IMR-90 (cell line): Measurements from ENCODE around the gene PLCG1. TPM values are rescaled to one million over a fixed set of nuclear protein-coding genes. Genes with fewer than 3 reads are reported as not detected.

Source experiments
- ATAC-seq: fragments of 200-7000 bp; cut with Tn5 transposase; 2 replicates; pipeline ENCODE4 v1.9.1; 2020; ENCODE audit warnings: low read depth, mild to moderate bottlenecking, moderate library complexity
- BruUV-seq: library from RNA; stranded (reverse); fragments of 400-500 nt; replicated peaks from 2 replicates; lab custom pipeline; 2021; lab: Mats Ljungman, UMichigan
- CTCF ChIA-PET: fragments of 300-600 bp; formaldehyde crosslinking; extraction: SDS; loops from one replicate; lab custom pipeline; 2021; ENCODE audit warnings: antibody characterized with exemption; lab: Yijun Ruan, JAX
- POLR2A ChIA-PET: fragments of 300-600 bp; sonication (Branson Sonifier 250); formaldehyde crosslinking; loops from one replicate; lab custom pipeline; 2022; ENCODE audit warnings: antibody characterized with exemption; ENCODE audit not compliant: unreplicated experiment; lab: Charles Lee
- DNase-seq: peaks from one replicate; pipeline ENCODE4 v3.0.0; 2013
- H2AFZ ChIP-seq: replicated peaks from 2 replicates; pipeline ENCODE3; 2013; ENCODE audit warnings: low read length, mild to moderate bottlenecking; ENCODE audit not compliant: poor library complexity
- H2AK5ac ChIP-seq: 2 replicates; pipeline ENCODE4 v1.6.1; 2013; ENCODE audit warnings: low read depth, low read length, inconsistent platforms
- H2AK9ac ChIP-seq: replicated peaks from 2 replicates; pipeline ENCODE3; 2013; ENCODE audit warnings: mild to moderate bottlenecking, low read depth, low read length, moderate library complexity; ENCODE audit not compliant: poor library complexity
- H2BK120ac ChIP-seq: 2 replicates; pipeline ENCODE4 v1.6.1; 2013; ENCODE audit warnings: low read depth, low read length, inconsistent platforms
- H2BK15ac ChIP-seq: 3 replicates; pipeline ENCODE4 v1.6.1; 2013; ENCODE audit warnings: low read depth, low read length, inconsistent platforms
- H2BK20ac ChIP-seq: 2 replicates; pipeline ENCODE4 v1.6.1; 2013; ENCODE audit warnings: low read depth, mild to moderate bottlenecking, inconsistent platforms, low read length, moderate library complexity
- H2BK5ac ChIP-seq: 2 replicates; pipeline ENCODE4 v1.6.1; 2013; ENCODE audit warnings: mild to moderate bottlenecking, low read depth, low read length, inconsistent platforms; ENCODE audit not compliant: poor library complexity, severe bottlenecking
- H3K14ac ChIP-seq: replicated peaks from 2 replicates; pipeline ENCODE4 v1.6.1; 2013; ENCODE audit warnings: low read depth, low read length, inconsistent platforms
- H3K18ac ChIP-seq: 2 replicates; pipeline ENCODE4 v1.6.1; 2013; ENCODE audit warnings: low read depth, low read length, control low read depth
- H3K23ac ChIP-seq: 2 replicates; pipeline ENCODE4 v1.6.1; 2013; ENCODE audit warnings: low read depth, low read length, inconsistent platforms
- H3K27ac ChIP-seq: 2 replicates; pipeline ENCODE4 v1.5.1; 2013; ENCODE audit warnings: mild to moderate bottlenecking, control low read depth, low read length; ENCODE audit not compliant: insufficient read depth
- H3K27me3 ChIP-seq: 2 replicates; pipeline ENCODE4 v1.6.1; 2013; ENCODE audit warnings: low read length; ENCODE audit not compliant: control insufficient read depth, insufficient read depth
- H3K36me3 ChIP-seq: 2 replicates; pipeline ENCODE4 v1.6.1; 2013; ENCODE audit warnings: low read length, mixed read lengths; ENCODE audit not compliant: control insufficient read depth, insufficient read depth
- H3K4ac ChIP-seq: 2 replicates; pipeline ENCODE4 v1.6.1; 2013; ENCODE audit warnings: low read depth, low read length, inconsistent platforms
- H3K4me1 ChIP-seq: 2 replicates; pipeline ENCODE4 v1.6.1; 2013; ENCODE audit warnings: low read length, mixed read lengths; ENCODE audit not compliant: control insufficient read depth, insufficient read depth
- H3K4me2 ChIP-seq: 2 replicates; pipeline ENCODE4 v1.6.1; 2013; ENCODE audit warnings: low read depth, mild to moderate bottlenecking, control low read depth, low read length, moderate library complexity
- H3K4me3 ChIP-seq: 2 replicates; pipeline ENCODE4 v1.5.1; 2013; ENCODE audit warnings: low read depth, mild to moderate bottlenecking, control low read depth, low read length, moderate library complexity; ENCODE audit not compliant: insufficient read depth
- H3K56ac ChIP-seq: 2 replicates; pipeline ENCODE4 v1.6.1; 2013; ENCODE audit warnings: low read length, inconsistent platforms; ENCODE audit not compliant: insufficient read depth; ENCODE audit errors: extremely low read depth
- H3K79me1 ChIP-seq, 2 experiments: 2 replicates each; pipeline ENCODE4 v1.6.1; 2013; ENCODE audit warnings: low read length in 2 of 2, inconsistent platforms in 1 of 2, low read depth in 1 of 2
- H3K9ac ChIP-seq: 2 replicates; pipeline ENCODE4 v1.6.1; 2013; ENCODE audit warnings: low read depth, low read length, control low read depth
- H3K9me1 ChIP-seq: 2 replicates; pipeline ENCODE4 v1.6.1; 2013; ENCODE audit warnings: low read length, inconsistent platforms; ENCODE audit not compliant: insufficient read depth
- H3K9me3 ChIP-seq: 2 replicates; pipeline ENCODE4 v1.6.1; 2013; ENCODE audit warnings: low read length; ENCODE audit not compliant: control insufficient read depth, insufficient read depth
- H4K20me1 ChIP-seq: 2 replicates; pipeline ENCODE4 v1.6.1; 2013; ENCODE audit warnings: low read length, inconsistent platforms; ENCODE audit not compliant: insufficient read depth
- H4K5ac ChIP-seq: 2 replicates; pipeline ENCODE4 v1.6.1; 2013; ENCODE audit warnings: mild to moderate bottlenecking, low read depth, low read length, control low read depth
- H4K8ac ChIP-seq, 2 experiments: 2 replicates each; pipeline ENCODE4 v1.6.1; 2013; ENCODE audit warnings: low read depth in 2 of 2, low read length in 2 of 2, control low read depth in 1 of 2, inconsistent platforms in 1 of 2
- H4K91ac ChIP-seq: 2 replicates; pipeline ENCODE4 v1.6.1; 2013; ENCODE audit warnings: low read depth, low read length, inconsistent platforms; ENCODE audit not compliant: insufficient read depth
- MAFK ChIP-seq: IDR thresholded peaks from 2 replicates; pipeline ENCODE4 v1.6.1; 2012; ENCODE audit warnings: low read depth, low read length, improper control_type of control experiment
- MXI1 ChIP-seq: IDR thresholded peaks from 2 replicates; pipeline ENCODE4 v1.6.1; 2012; ENCODE audit warnings: low read depth, mild to moderate bottlenecking, low read length, moderate library complexity, borderline replicate concordance
- POLR2A ChIP-seq: IDR thresholded peaks from 2 replicates; pipeline ENCODE4 v1.6.1; 2012; ENCODE audit warnings: mild to moderate bottlenecking, low read depth, low read length
- SMC3 ChIP-seq: fragments of 150-350 bp; IDR thresholded peaks from 2 replicates; pipeline ENCODE4 v1.6.1; 2016; ENCODE audit warnings: low read depth, mild to moderate bottlenecking, antibody characterized with exemption, low read length, moderate library complexity
- WGBS, 2 experiments: methylation state at CpG; one replicate each; pipeline versions ENCODE4 v1.1.5 to v1.1.7; 2013; ENCODE audit warnings: missing lambda C conversion rate in 2 of 2; ENCODE audit not compliant: insufficient read length in 1 of 2; ENCODE audit errors: extremely low coverage in 2 of 2; 5-methylcytosine and 5-hydroxymethylcytosine counted together
- dilution Hi-C: fragments of 300-500 bp; cut with HindIII; formaldehyde crosslinking; loops from one replicate; pipeline ENCODE4 v1.14.3; 2018; ENCODE audit warnings: low sequenced_read_pairs; ENCODE audit not compliant: unreplicated experiment
- in situ Hi-C: fragments of 300-500 bp; cut with MboI; formaldehyde crosslinking; loops from 3 replicates; pipeline ENCODE4 v1.14.3; 2019; ENCODE audit warnings: low sequenced_read_pairs, inconsistent platforms, mixed read lengths
- intact Hi-C: fragments of 100-400 bp; cut with micrococcal nuclease; formaldehyde crosslinking; loops from 2 replicates; pipeline ENCODE4 v1.10.0; 2022
- polyA plus RNA-seq, 3 experiments: library from polyadenylated mRNA; depleted of rRNA; stranded (reverse); fragments of >200 nt; gene quantifications; 2 replicates each; pipeline ENCODE4 v1.2.3, GENCODE V29; 2012; ENCODE audit warnings: low replicate concordance in 1 of 3
- total RNA-seq: library from RNA; depleted of rRNA; stranded (reverse); fragments of >200 nt; gene quantifications from 2 replicates; pipeline ENCODE4 v1.2.3, GENCODE V29; 2012
- TF ChIP-seq, protein P1 (sequence below): fragments of 150-350 bp; IDR thresholded peaks from 2 replicates; pipeline ENCODE4 v1.6.1; 2016; ENCODE audit warnings: low read depth, mild to moderate bottlenecking, low read length, moderate library complexity, borderline replicate concordance
- TF ChIP-seq, protein P2 (sequence below): fragments of 150-350 bp; IDR thresholded peaks from 2 replicates; pipeline ENCODE4 v1.6.1; 2017; ENCODE audit warnings: mild to moderate bottlenecking, antibody characterized with exemption, low read length, low read depth

PLCG1 gene
- total and polyA plus RNA-seq, 2 of the 4 experiments (the other 2 are of a cell fraction) = 59.1 to 69.1 TPM

DNA sequence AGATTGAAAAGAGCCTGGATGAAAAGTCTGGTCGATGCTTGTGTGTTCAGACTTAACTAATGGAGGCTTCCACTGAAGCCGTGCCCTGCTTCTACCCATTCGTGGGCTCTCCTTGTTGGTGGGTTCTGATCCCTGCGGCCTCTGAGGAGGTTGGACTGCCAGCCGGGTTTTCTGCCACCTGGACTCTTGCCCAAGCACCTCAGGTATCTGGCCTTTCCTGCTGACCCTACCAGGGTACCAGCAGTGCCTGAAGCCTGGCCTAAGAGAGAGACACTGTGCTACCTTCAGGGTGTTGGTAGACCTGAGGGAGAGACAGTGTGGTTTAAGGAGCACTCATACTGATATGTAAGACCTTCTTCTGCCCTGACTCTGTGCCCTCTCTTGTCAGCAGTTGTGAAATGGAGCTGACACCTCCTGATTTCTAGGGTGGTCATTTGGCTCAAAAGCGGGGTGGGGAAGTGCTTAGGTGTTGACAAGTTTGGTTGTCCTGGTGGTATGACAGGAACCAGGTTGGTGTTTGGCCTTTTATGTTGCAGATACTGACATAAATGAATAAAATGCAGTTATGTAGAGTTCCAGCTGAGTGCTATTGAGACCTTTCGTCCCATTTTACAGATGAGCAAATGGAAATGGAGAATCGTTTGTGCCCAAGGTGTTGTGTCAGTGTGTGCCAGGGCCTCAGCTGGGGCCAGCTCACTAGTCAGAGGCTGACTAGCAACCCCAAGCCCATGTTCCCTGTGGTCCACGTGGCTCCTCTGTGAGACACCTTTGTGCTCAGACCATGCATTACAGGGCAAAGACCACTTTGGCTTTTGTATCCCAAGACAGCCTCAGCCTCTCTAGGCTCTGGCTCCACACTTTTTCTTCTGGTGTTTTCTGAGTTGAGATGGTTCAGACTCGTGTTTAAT lies 3.1 kb downstream of the PLCG1 start:
- ATAC-seq (no peak), DNase-seq (no peak)
- no peaks in the 10 kb centered on the region for H3K9me3 ChIP-seq
- 0 out of 2 replicates have a peak overlapping the region, but pooled peaks have one; percentile 47 for H3K14ac ChIP-seq
- peaks cover 2% of the 10 kb centered on the region; the same call in 1 of the 2 replicates for H3K36me3 ChIP-seq
- H3K4ac ChIP-seq = no peak overlapping the region; the same call in none of the 2 replicates
- H2BK120ac ChIP-seq = no peak overlapping the region
- H3K18ac ChIP-seq = no peak overlapping the region
- no peak overlapping the region for H2BK15ac ChIP-seq
- H2BK20ac ChIP-seq = no peak overlapping the region
- intact Hi-C loops = no loop called here
- TF ChIP-seq SMC3 = no peak
- TF ChIP-seq, protein P1, sequence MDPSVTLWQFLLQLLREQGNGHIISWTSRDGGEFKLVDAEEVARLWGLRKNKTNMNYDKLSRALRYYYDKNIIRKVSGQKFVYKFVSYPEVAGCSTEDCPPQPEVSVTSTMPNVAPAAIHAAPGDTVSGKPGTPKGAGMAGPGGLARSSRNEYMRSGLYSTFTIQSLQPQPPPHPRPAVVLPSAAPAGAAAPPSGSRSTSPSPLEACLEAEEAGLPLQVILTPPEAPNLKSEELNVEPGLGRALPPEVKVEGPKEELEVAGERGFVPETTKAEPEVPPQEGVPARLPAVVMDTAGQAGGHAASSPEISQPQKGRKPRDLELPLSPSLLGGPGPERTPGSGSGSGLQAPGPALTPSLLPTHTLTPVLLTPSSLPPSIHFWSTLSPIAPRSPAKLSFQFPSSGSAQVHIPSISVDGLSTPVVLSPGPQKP = no peak
- TF ChIP-seq POLR2A = no peak
- TF ChIP-seq, protein P2, sequence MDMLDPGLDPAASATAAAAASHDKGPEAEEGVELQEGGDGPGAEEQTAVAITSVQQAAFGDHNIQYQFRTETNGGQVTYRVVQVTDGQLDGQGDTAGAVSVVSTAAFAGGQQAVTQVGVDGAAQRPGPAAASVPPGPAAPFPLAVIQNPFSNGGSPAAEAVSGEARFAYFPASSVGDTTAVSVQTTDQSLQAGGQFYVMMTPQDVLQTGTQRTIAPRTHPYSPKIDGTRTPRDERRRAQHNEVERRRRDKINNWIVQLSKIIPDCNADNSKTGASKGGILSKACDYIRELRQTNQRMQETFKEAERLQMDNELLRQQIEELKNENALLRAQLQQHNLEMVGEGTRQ = no peak
- TF ChIP-seq MAFK = no peak
- no peak for TF ChIP-seq MXI1
- H3K27ac ChIP-seq = no peak overlapping the region
- no peaks in the 10 kb centered on the region for H3K27me3 ChIP-seq
- H3K56ac ChIP-seq = no peak overlapping the region
- peaks cover 17 to 77% of the 10 kb centered on the region in 2 experiments for H3K79me1 ChIP-seq
- H4K8ac ChIP-seq = no peak overlapping the region
- no peak overlapping the region for H4K5ac ChIP-seq
- peak overlapping the region; percentile 71 for H3K23ac ChIP-seq
- 88% methylated on average over 5 of the region's 10 CpGs; no CpG with 5 or more reads in 1 of the 2 experiments for WGBS, 2 experiments
- no peak overlapping the region for H2BK5ac ChIP-seq
- no peak overlapping the region for H3K4me3 ChIP-seq
- H2AFZ ChIP-seq = no peak overlapping the region
- dilution Hi-C loops = no loop called here
- no peak overlapping the region for H3K9ac ChIP-seq
- ChIA-PET POLR2A (no interaction called here), CTCF (no interaction called here)
- in situ Hi-C loops = no loop called here
- H4K20me1 ChIP-seq = peaks cover 72% of the 10 kb centered on the region
- BruUV-seq = TSS peak; percentile 6
- peak overlapping the region; percentile 52 for H2AK5ac ChIP-seq
- peak overlapping the region; percentile 18; the same call in 1 of the 2 replicates for H3K4me2 ChIP-seq
- H3K4me1 ChIP-seq = peaks cover 22% of the 10 kb centered on the region
- H4K91ac ChIP-seq = no peak overlapping the region; the same call in 1 of the 2 replicates
- peaks cover 51% of the 10 kb centered on the region for H3K9me1 ChIP-seq
- H2AK9ac ChIP-seq = peak overlapping the region; percentile 52
